Activated T-cell treated with anti-CD3 and anti-CD28 coated beads for 24 hours (primary cell): ENCODE measurements around the gene UBE2G2.

Experiments
- DNase-seq: peaks from one replicate; pipeline ENCODE4 v3.0.0-alpha.2; 2020; ENCODE audit warnings: low read depth

UBE2G2 gene

GRCh38 chr21:44815225-44815624, 13.6 kb upstream of the UBE2G2 start:
- DNase-seq, result no peak

DNA sequence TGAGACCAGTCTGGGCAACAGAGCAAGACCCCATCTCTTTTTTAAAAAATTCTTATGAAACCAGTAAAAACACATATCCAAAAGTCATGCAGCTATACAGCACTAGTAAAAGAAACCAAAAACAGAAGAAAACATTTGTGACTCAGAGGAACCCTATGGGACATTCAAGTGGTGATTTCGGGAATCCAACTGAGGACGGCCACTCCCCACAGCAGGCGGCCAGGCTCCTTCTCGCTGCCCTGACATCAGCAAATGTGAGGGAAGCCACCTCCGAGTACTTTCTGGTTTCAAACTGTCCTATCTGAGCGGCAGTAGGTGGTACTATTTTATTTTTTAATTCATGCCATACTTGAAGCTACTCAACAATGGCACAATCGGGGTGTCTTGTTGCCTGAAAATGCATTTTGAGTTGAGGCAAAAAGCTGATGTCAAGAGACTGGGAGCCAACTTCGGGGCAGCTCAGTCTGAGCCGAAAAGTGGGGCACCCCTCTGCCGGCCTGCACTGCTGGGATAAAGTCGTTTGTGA, 12.9 kb upstream of the UBE2G2 start:
- no peak for DNase-seq

DNA sequence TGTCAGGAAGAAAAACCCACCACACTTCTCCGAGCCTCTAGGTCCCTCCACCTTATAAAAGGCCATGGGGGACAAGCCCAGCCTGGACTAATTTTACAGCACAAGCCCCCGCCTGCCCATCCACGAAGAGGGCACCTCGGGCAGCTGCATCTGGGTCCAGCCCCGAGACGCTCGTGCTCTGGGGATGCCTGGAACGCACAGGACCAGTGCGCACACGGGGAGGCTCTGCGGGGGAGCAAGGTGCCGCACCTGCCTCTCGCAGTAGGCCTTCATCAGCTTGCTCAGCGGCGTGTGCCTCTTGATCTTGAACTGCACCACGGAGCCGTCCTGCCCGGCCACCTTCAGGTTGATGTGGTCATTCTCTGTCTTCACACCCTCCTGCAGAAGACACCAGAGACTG, 12.1 kb upstream of the UBE2G2 start:
- DNase-seq, result no peak

DNA sequence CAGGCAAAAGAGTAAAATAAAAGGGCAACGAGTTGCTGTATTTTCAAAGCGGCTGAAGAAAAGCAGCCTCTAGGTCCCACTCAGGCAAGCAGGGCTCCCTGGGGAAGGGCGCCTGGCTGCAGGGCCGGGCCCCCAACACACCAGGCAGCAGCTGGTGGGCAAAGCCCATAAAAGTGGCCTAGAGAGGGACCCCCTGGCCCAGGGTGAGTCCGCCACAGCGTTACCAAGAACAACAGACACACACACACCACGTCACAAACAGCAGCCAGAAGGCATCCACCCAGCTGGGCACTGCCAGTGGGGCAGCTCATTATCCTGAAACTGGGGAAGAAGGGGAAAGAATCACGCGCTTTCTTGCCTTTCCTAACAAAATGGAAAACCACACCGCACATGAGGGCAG, 11.5 kb upstream of the UBE2G2 start:
- no peak for DNase-seq

DNA sequence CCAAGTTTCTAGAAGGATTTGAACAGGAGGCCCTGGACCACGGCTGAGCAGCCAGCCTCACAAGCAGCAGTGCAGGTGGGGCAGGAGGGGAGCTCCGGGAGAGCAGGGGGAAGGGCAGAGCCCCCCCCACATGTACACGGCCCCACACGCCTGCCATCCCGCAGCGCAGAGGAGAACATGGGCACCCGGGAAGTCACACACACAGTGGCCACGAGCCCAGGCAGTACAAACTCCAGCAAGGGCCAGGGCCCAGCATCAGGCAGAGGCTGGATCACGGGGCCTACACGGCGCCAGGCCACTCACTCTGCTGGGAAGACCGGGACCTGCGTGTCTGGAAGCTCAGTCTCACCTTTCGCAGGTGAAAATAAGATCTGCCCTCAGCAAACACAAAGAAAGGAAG, 11.0 kb upstream of the UBE2G2 start:
- DNase-seq, result no peak

GRCh38 chr21:44810779-44811178, 9.2 kb upstream of the UBE2G2 start:
- no peak for DNase-seq

DNA sequence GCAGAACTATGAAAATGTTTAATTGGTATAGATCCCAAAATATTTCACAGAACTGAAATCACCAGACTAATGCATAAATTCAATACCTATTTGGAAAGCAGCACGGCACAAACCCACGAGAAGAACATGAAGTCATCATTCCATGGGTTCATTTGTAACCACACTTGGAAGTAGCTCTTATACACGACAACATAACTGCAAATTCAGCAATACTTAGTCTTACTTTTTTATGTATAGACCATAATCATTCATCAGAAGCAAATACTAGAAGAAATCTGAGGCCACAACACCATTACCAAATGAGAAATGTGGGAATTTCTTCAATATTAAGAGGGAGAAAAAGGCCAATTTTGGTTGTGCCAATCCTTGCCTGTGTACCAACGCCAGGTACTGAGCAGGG, 4.2 kb upstream of the UBE2G2 start:
- DNase-seq, result no peak

DNA sequence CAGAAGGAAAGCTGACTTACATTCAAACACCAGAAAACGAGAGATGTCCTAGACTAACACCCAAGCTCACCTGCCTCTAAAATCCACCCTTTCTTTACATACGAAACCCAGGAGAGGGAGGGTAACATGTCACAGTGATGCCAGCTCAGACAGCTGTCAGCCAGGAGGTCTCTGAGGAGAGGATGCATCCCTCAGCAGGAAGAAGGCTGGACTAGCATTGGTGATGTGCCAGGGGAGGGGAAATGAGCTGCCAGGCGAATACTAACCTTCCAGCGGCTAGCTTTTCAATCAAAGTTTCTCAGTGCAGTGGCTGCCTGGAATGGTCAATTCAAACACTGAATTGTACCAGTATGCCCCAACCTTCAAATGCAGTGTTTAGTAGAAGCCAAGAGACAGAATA, 3.6 kb upstream of the UBE2G2 start:
- DNase-seq, result no peak

GRCh38 chr21:44804762-44805161, 3.1 kb upstream of the UBE2G2 start:
- DNase-seq, result no peak

DNA sequence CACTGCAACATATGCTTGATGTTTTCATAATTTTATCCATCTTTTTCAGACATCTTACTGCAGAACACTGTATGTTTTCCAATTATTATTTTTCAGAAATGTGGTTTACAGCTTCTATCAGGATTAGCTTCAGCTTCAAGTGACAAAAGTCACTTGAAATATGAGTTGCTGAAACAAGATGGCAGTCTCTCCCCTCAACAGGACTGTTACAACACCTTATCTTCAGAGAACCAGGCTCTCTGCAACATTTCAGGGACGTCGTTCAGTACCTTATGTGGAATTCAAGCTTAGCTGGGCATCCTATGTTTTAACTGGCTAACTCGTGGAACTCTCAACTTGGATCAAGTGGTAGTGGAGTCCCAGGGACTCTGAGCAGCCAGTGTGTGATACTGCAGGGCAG, 2.0 kb upstream of the UBE2G2 start:
- DNase-seq, result no peak

GRCh38 chr21:44802396-44803153, 955 bp upstream of the UBE2G2 start:
- DNase-seq, result no peak

DNA sequence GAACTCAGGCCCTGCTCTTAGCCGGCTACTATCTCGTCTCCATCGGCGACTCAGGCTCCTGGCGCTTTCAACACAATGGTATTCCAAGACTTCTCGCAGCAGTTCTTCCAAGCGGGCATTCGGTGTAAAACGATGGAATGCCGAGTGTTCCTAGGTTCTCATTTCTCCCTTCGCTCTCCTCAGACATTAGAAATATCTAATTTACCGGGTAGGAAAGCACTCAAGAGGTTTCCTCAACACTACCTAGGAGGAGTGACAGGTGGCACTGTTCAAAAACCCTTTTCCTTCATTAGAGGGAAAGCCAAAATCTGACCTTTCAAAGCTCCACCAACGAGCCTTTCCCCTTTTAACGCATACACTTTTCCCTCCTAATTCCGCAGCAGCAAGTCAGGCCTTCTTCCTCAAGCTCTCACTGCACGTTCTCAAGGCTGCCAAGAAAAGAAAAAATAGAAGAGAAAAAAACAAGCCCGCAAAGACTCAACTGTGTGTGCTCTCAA, 601 bp downstream of the UBE2G2 start:
- no peak for DNase-seq

DNA sequence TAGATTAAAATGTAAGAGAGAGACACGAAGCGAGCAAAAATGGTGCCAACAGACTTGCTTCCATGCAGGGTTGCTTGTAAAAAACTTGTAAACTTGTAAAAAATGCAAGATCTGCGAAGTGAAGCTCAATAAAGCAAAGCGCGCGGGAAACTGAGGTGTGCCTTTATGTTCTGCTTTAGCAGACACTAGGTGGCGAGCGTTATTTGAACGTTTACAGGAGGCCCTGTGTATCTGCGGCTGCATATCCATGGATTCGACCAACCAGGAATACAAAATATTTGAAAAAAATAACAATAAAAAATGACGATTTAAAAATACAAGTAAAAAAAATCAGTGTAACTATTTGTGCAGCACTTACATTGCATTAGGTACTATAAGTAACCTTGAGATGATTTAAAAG, 1.5 kb downstream of the UBE2G2 start:
- DNase-seq, result no peak

DNA sequence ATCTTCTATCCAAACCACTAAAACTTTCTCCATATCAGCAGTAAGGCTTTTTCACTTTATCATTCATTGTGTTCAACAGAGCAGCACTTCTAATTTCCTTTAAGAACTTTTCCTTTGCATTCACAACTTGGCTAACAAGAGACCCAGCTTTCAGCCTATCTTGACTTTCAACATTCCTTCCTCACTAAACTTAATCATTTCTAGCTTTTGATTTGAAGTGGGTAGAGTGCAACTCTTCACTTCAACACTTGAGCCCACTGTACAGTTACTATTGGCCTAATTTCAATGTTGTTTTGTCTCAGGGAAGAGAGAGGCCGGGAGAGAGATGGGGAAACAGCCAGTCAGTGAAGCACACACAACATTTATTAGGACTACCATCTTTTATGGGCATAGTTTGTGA, 2.0 kb downstream of the UBE2G2 start:
- DNase-seq, result no peak

- DNase-seq, result no peak
Observed at GRCh38 chr21:44797775-44798174, 3.8 kb downstream of the UBE2G2 start.

GRCh38 chr21:44795342-44795741, 6.3 kb downstream of the UBE2G2 start:
- DNase-seq, result no peak

- no peak for DNase-seq
Observed at GRCh38 chr21:44793592-44794374, 7.8 kb downstream of the UBE2G2 start.

GRCh38 chr21:44792702-44793591, 8.7 kb downstream of the UBE2G2 start:
- peak; percentile 28 for DNase-seq

DNA sequence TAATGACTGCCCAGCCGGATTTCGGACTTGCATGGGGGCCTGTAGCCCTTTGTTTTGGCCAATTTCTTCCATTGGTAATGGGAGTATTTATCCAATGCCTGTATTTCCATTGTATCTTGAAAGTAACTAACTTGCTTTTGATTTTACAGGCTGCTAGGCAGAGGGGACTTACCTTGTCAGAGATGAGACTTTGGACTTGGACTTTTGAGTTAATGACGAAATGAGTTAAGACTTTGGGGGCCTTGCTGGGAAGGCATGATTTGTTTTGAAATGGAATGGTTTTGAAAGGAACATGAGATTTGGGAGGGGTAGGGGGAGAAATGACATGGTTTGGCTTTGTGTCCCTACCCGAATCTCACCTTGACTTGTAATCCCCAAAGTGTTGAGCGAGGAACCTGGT, 9.6 kb downstream of the UBE2G2 start:
- DNase-seq, result no peak

DNA sequence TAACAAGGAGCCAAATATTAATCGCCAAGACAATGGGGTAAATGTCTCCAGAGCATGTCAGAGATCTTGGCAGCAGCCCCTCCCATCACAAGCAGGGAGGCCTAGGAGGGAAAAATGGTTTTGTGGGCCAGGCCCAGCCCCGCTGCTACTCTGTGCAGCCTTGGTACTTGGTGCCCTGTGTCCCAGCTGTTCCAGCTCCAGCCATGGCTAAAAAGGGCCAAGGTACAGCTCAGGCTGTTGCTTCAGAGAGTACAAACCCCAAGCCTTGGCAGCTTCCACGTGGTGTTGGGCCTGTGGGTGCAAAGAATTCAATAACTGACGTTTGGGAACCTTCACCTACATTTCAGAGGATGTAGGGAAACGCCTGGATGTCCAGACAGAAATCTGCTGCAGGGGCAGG, 10.4 kb downstream of the UBE2G2 start:
- DNase-seq, result no peak

DNA sequence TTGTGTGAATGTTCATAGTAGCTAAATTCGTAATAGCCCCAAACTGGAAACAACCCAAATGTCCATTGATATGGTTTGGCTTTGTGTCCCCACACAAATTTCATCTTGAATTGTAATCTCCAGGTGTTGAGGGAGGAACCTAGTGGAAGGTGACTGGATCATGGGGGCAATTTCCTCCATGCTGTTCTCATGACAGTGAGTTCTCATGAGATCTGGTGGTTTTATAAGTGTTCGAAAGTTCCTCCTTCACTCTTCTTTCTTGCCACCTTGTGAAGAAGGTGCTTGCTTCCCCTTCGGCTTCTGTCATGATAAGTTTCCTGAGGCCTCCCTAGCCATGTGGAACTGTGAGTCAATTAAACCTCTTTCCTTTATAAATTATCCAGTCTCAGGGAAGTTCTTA, 11.3 kb downstream of the UBE2G2 start:
- DNase-seq, result no peak

DNA sequence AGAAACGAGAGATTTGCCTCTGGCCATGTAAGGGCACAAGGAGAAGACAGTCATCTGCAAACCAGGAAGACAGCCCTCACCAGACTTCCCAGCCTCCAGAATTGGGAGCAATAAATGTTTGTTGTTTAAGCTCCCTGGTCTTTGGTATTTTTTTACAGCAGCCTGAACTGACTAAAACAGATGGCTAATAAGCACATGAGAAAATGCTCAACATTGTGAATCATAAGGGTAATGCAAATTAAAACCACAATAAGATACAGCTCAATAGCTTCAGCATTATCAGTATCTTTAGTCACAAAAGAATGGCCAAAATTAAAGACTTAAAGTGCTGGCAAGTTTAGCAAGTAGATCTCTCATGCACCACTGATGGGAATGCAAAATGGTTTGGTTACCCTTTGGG, 11.7 kb downstream of the UBE2G2 start:
- DNase-seq, result no peak
